H9 (cell line): ENCODE data around the gene FYN. TPM values are rescaled to one million over a fixed set of nuclear protein-coding genes. Genes with fewer than 3 reads are reported as not detected.

Experiments used
- DNase-seq: peaks from one replicate; pipeline ENCODE4 v3.0.0-alpha.2; 2017
- H2AFZ ChIP-seq: one replicate; pipeline ENCODE4 v1.6.1; 2013; ENCODE audit warnings: mild to moderate bottlenecking, low read length, control low read depth, moderate library complexity
- H2AK5ac ChIP-seq: 2 replicates; pipeline ENCODE4 v1.6.1; 2013; ENCODE audit warnings: low read length, control low read depth, mixed read lengths; ENCODE audit not compliant: insufficient read length
- H2BK120ac ChIP-seq: one replicate; pipeline ENCODE4 v1.6.1; 2013; ENCODE audit warnings: low read depth, mild to moderate bottlenecking, low read length, control low read depth, inconsistent platforms; ENCODE audit not compliant: poor library complexity, severe bottlenecking
- H2BK12ac ChIP-seq: 2 replicates; pipeline ENCODE4 v1.6.1; 2013; ENCODE audit warnings: low read length, control low read depth, mixed read lengths, low read depth; ENCODE audit not compliant: insufficient read length
- H2BK15ac ChIP-seq: 2 replicates; pipeline ENCODE4 v1.6.1; 2013; ENCODE audit warnings: low read depth, low read length, control low read depth
- H2BK20ac ChIP-seq: one replicate; pipeline ENCODE4 v1.6.1; 2013; ENCODE audit warnings: low read depth, mild to moderate bottlenecking, low read length, control low read depth, inconsistent platforms; ENCODE audit not compliant: poor library complexity, severe bottlenecking
- H2BK5ac ChIP-seq: 2 replicates; pipeline ENCODE4 v1.6.1; 2013; ENCODE audit warnings: low read length, control low read depth, mixed read lengths; ENCODE audit not compliant: insufficient read length
- H3K14ac ChIP-seq: 2 replicates; pipeline ENCODE4 v1.6.1; 2013; ENCODE audit warnings: low read length, control low read depth; ENCODE audit not compliant: insufficient read depth
- H3K18ac ChIP-seq: 2 replicates; pipeline ENCODE4 v1.6.1; 2013; ENCODE audit warnings: low read depth, mild to moderate bottlenecking, mixed read lengths, low read length, control low read depth; ENCODE audit not compliant: insufficient read length
- H3K23ac ChIP-seq: 2 replicates; pipeline ENCODE4 v1.6.1; 2013; ENCODE audit warnings: low read length, control low read depth, mixed read lengths, low read depth; ENCODE audit not compliant: insufficient read length
- H3K23me2 ChIP-seq: 2 replicates; pipeline ENCODE4 v1.6.1; 2013; ENCODE audit warnings: low read depth, mild to moderate bottlenecking, mixed read lengths, low read length, control low read depth; ENCODE audit not compliant: insufficient read length, poor library complexity, severe bottlenecking
- H3K27ac ChIP-seq: 2 replicates; pipeline ENCODE4 v1.5.1; 2013; ENCODE audit warnings: low read length, control low read depth, mixed read lengths, low read depth; ENCODE audit not compliant: insufficient read length
- H3K27me3 ChIP-seq: 2 replicates; pipeline ENCODE4 v1.6.1; 2013; ENCODE audit warnings: low read length, control low read depth, inconsistent platforms; ENCODE audit not compliant: insufficient read depth
- H3K4ac ChIP-seq: 2 replicates; pipeline ENCODE4 v1.6.1; 2013; ENCODE audit warnings: low read depth, mild to moderate bottlenecking, control low read depth, inconsistent platforms, low read length, moderate library complexity
- H3K4me1 ChIP-seq: 2 replicates; pipeline ENCODE4 v1.6.1; 2013; ENCODE audit warnings: low read length, control low read depth, inconsistent platforms; ENCODE audit not compliant: insufficient read depth
- H3K4me2 ChIP-seq: 2 replicates; pipeline ENCODE4 v1.6.1; 2013; ENCODE audit warnings: low read length, control low read depth, mixed read lengths; ENCODE audit not compliant: insufficient read length, insufficient read depth
- H3K56ac ChIP-seq: 2 replicates; pipeline ENCODE4 v1.6.1; 2013; ENCODE audit warnings: low read depth, mild to moderate bottlenecking, mixed read lengths, low read length, control low read depth; ENCODE audit not compliant: insufficient read length
- H3K79me1 ChIP-seq: 2 replicates; pipeline ENCODE4 v1.6.1; 2013; ENCODE audit warnings: low read depth, mild to moderate bottlenecking, moderate library complexity, low read length, control low read depth, inconsistent platforms; ENCODE audit not compliant: insufficient read depth, poor library complexity, severe bottlenecking
- H3K79me2 ChIP-seq: 2 replicates; pipeline ENCODE4 v1.6.1; 2013; ENCODE audit warnings: low read length, control low read depth, inconsistent platforms; ENCODE audit not compliant: insufficient read depth
- H3K9ac ChIP-seq: 2 replicates; pipeline ENCODE4 v1.6.1; 2013; ENCODE audit warnings: low read length, control low read depth, mixed read lengths; ENCODE audit not compliant: insufficient read length; ENCODE audit errors: extremely low read depth
- H3K9me3 ChIP-seq: one replicate; pipeline ENCODE4 v1.6.1; 2013; ENCODE audit warnings: low read depth, low read length, inconsistent platforms; ENCODE audit not compliant: control insufficient read depth
- H3T11ph ChIP-seq: one replicate; pipeline ENCODE4 v1.6.1; 2013; ENCODE audit warnings: mild to moderate bottlenecking, low read length, control low read depth, inconsistent platforms
- H4K20me1 ChIP-seq: one replicate; pipeline ENCODE4 v1.6.1; 2013; ENCODE audit not compliant: control insufficient read depth, insufficient read length, insufficient read depth
- H4K5ac ChIP-seq: 2 replicates; pipeline ENCODE4 v1.6.1; 2013; ENCODE audit warnings: low read depth, mild to moderate bottlenecking, mixed read lengths, low read length, control low read depth; ENCODE audit not compliant: insufficient read length
- H4K8ac ChIP-seq: replicated peaks from 2 replicates; pipeline ENCODE4 v1.6.1; 2013; ENCODE audit warnings: low read length, control low read depth, mixed read lengths, low read depth; ENCODE audit not compliant: insufficient read length
- H4K91ac ChIP-seq: 2 replicates; pipeline ENCODE4 v1.6.1; 2013; ENCODE audit warnings: low read depth, mild to moderate bottlenecking, moderate library complexity, mixed read lengths, low read length, control low read depth; ENCODE audit not compliant: insufficient read length
- H3K27ac Mint-ChIP-seq, 3 experiments: 2 replicates in 2 of 3; 3 replicates in 1 of 3; pipeline ENCODE4 v1.8.0; 2020 to 2021; ENCODE audit warnings: mixed read lengths in 3 of 3, mild to moderate bottlenecking in 1 of 3, moderate library complexity in 1 of 3
- H3K27me3 Mint-ChIP-seq: 2 replicates; pipeline ENCODE4 v1.8.0; 2021; ENCODE audit warnings: low read depth, mild to moderate bottlenecking, moderate library complexity, mixed read lengths
- H3K36me3 Mint-ChIP-seq, 3 experiments: 2 replicates in 2 of 3; 3 replicates in 1 of 3; pipeline ENCODE4 v1.8.0; 2020 to 2021; ENCODE audit warnings: low read depth in 3 of 3, mixed read lengths in 3 of 3; ENCODE audit not compliant: insufficient read depth in 1 of 3
- H3K4me1 Mint-ChIP-seq, 2 experiments: 2 replicates each; pipeline ENCODE4 v1.8.0; 2020; ENCODE audit warnings: mixed read lengths in 2 of 2
- H3K4me3 Mint-ChIP-seq, 2 experiments: 2 replicates in 1 of 2; 3 replicates in 1 of 2; pipeline ENCODE4 v1.8.0; 2020 to 2021; ENCODE audit warnings: mild to moderate bottlenecking in 2 of 2, mixed read lengths in 2 of 2, moderate library complexity in 1 of 2
- H3K9me3 Mint-ChIP-seq, 2 experiments: 2 replicates in 1 of 2; 3 replicates in 1 of 2; pipeline ENCODE4 v1.8.0; 2020; ENCODE audit warnings: mild to moderate bottlenecking in 2 of 2, mixed read lengths in 2 of 2, moderate library complexity in 1 of 2
- WGBS: extraction: QIAGEN DNeasy Blood & Tissue Kit; methylation state at CpG from one replicate; pipeline ENCODE4 v1.1.7; 2013; ENCODE audit warnings: missing lambda C conversion rate, low lambda C conversion rate, mixed read lengths; ENCODE audit not compliant: insufficient read length; ENCODE audit errors: extremely low coverage; 5-methylcytosine and 5-hydroxymethylcytosine counted together
- total RNA-seq: library from RNA; stranded (reverse); gene quantifications from 2 replicates; pipeline ENCODE4 v1.2.1, GENCODE V29; 2021
- TF ChIP-seq, protein P1 (sequence below): fragments of 200-600 bp; sonication (generic); conservative IDR thresholded peaks from 3 replicates; pipeline ENCODE4 v1.8.0; 2021; ENCODE audit warnings: antibody characterized with exemption, mild to moderate bottlenecking

FYN gene
- total RNA-seq, 1 experiment from 2014 or later: 64.8 TPM

DNA sequence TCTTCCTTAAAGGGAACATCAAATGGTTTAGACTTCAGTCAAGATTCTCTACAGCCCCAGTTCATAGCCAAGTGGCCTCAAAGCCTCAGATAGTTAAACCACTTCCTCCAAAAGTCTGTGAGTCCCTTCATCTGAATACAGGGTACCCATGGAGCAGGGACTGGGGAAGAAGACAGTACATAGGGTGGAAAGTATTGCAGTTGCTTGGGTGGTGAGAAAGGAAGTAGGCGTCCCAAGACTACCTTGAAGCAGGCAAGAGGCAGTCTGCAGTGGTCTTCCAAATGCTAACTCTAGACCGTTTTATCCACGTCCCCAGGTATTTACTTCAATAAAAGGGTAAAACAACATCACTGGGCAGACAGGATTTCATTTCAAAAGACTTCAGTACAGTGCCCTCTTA, 2.0 kb downstream of the FYN start:
- no peak overlapping the region for H2BK15ac ChIP-seq
- H3K14ac ChIP-seq: no peak overlapping the region
- H4K91ac ChIP-seq: no peak overlapping the region
- H3K79me1 ChIP-seq: no peaks in the 10 kb centered on the region
- H3K18ac ChIP-seq: no peak overlapping the region
- H3T11ph ChIP-seq: no peak overlapping the region
- Mint-ChIP-seq H3K27ac (no peak overlapping the region; a peak in 2 of 7 replicates), H3K36me3 (no peaks in the 10 kb centered on the region; a peak in 1 of 7 replicates), H3K9me3 (peaks cover 0 to 3% of the 10 kb centered on the region in 2 experiments; a peak in 1 of 5 replicates), H3K4me3 (peak overlapping the region; percentile 83 to 96), H3K4me1 (peaks cover 56 to 59% of the 10 kb centered on the region in 2 experiments), H3K27me3 (peaks cover 7% of the 10 kb centered on the region)
- no peak overlapping the region for H3K27ac ChIP-seq
- no CpG with 5 or more reads among the region's 3 CpGs for WGBS
- no peak overlapping the region for H2BK5ac ChIP-seq
- TF ChIP-seq, protein P1, sequence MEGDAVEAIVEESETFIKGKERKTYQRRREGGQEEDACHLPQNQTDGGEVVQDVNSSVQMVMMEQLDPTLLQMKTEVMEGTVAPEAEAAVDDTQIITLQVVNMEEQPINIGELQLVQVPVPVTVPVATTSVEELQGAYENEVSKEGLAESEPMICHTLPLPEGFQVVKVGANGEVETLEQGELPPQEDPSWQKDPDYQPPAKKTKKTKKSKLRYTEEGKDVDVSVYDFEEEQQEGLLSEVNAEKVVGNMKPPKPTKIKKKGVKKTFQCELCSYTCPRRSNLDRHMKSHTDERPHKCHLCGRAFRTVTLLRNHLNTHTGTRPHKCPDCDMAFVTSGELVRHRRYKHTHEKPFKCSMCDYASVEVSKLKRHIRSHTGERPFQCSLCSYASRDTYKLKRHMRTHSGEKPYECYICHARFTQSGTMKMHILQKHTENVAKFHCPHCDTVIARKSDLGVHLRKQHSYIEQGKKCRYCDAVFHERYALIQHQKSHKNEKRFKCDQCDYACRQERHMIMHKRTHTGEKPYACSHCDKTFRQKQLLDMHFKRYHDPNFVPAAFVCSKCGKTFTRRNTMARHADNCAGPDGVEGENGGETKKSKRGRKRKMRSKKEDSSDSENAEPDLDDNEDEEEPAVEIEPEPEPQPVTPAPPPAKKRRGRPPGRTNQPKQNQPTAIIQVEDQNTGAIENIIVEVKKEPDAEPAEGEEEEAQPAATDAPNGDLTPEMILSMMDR: no peak
- H4K20me1 ChIP-seq: no peaks in the 10 kb centered on the region
- H3K4ac ChIP-seq: no peak overlapping the region
- no peak for DNase-seq
- no peak overlapping the region for H3K56ac ChIP-seq
- no peak overlapping the region for H2AK5ac ChIP-seq
- peak overlapping the region; percentile 61 for H3K4me2 ChIP-seq
- H3K23ac ChIP-seq: no peak overlapping the region
- peaks cover 7% of the 10 kb centered on the region; the same call in 1 of the 2 replicates for H3K4me1 ChIP-seq
- no peak overlapping the region for H2BK20ac ChIP-seq
- peaks cover 17% of the 10 kb centered on the region; the same call in 1 of the 2 replicates for H3K79me2 ChIP-seq
- no peak overlapping the region for H2AFZ ChIP-seq
- no peak overlapping the region for H3K9ac ChIP-seq
- no peak overlapping the region for H2BK120ac ChIP-seq
- no peaks in the 10 kb centered on the region for H3K27me3 ChIP-seq
- H4K8ac ChIP-seq: no peak overlapping the region
- H3K9me3 ChIP-seq: no peaks in the 10 kb centered on the region
- peaks cover 17% of the 10 kb centered on the region for H3K23me2 ChIP-seq
- no peak overlapping the region for H4K5ac ChIP-seq
- H2BK12ac ChIP-seq: no peak overlapping the region
